Astrocyte (in vitro differentiated cells and primary cell): Measurements from ENCODE around the gene SREBF2.

Experiments used
- EZH2 ChIP-seq: IDR thresholded peaks from 2 replicates; pipeline ENCODE4 v1.6.1; 2012; ENCODE audit warnings: mild to moderate bottlenecking, low read length, inconsistent platforms; ENCODE audit not compliant: insufficient read depth
- TF ChIP-seq, protein P1 (sequence below): IDR thresholded peaks from 2 replicates; pipeline ENCODE4 v1.5.1; 2011; ENCODE audit warnings: low read depth, mild to moderate bottlenecking, inconsistent platforms, low read length, moderate library complexity; ENCODE audit not compliant: insufficient read depth

DNA sequence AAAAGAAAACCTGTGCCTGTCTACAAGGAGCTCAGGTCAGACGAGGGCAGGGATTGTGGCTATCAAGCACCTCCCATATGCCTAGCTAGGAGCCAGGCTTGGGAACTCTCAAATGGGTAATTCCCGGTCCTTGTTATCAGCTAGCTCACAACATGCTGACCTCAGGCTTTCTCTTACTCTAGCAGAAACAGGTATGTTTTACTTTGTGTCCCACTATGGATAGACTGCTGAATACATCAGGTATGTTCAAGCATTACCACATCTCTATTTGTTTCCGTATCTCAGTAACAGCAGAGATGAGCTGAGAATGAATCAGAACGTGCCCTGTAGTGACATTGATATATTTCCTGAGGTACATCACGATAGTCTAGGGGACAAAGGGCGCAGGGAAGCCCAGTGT, 52.6 kb downstream of the SREBF2 start:
- TF ChIP-seq, protein P1, sequence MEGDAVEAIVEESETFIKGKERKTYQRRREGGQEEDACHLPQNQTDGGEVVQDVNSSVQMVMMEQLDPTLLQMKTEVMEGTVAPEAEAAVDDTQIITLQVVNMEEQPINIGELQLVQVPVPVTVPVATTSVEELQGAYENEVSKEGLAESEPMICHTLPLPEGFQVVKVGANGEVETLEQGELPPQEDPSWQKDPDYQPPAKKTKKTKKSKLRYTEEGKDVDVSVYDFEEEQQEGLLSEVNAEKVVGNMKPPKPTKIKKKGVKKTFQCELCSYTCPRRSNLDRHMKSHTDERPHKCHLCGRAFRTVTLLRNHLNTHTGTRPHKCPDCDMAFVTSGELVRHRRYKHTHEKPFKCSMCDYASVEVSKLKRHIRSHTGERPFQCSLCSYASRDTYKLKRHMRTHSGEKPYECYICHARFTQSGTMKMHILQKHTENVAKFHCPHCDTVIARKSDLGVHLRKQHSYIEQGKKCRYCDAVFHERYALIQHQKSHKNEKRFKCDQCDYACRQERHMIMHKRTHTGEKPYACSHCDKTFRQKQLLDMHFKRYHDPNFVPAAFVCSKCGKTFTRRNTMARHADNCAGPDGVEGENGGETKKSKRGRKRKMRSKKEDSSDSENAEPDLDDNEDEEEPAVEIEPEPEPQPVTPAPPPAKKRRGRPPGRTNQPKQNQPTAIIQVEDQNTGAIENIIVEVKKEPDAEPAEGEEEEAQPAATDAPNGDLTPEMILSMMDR, result no peak
- no peak for TF ChIP-seq EZH2
